ENCODE results near the gene TAPBP.
A peak's percentile ranks its signal among the peaks of the same experiment; 100 is the strongest.

TAPBP gene

GRCh38 chr6:33319939-33320314 is 6.0 kb upstream of the TAPBP start:
- no peak for DNase-seq (ENCODE audit: low read depth)

GRCh38 chr6:33318426-33319073 is 4.7 kb upstream of the TAPBP start:
- DNase-seq (ENCODE audit: low read depth) = no peak

GRCh38 chr6:33317669-33318425 is 4.0 kb upstream of the TAPBP start, which contains the start of gene ZBTB22:
Gene ZBTB22, minus strand, starts transcription at chr6:33317744. Its CDS starts 828 bp downstream, at chr6:33316916.
- peak; percentile 98 for DNase-seq (ENCODE audit: low read depth)

GRCh38 chr6:33317419-33317668 is 3.5 kb upstream of the TAPBP start:
- DNase-seq (ENCODE audit: low read depth) = no peak

DNA sequence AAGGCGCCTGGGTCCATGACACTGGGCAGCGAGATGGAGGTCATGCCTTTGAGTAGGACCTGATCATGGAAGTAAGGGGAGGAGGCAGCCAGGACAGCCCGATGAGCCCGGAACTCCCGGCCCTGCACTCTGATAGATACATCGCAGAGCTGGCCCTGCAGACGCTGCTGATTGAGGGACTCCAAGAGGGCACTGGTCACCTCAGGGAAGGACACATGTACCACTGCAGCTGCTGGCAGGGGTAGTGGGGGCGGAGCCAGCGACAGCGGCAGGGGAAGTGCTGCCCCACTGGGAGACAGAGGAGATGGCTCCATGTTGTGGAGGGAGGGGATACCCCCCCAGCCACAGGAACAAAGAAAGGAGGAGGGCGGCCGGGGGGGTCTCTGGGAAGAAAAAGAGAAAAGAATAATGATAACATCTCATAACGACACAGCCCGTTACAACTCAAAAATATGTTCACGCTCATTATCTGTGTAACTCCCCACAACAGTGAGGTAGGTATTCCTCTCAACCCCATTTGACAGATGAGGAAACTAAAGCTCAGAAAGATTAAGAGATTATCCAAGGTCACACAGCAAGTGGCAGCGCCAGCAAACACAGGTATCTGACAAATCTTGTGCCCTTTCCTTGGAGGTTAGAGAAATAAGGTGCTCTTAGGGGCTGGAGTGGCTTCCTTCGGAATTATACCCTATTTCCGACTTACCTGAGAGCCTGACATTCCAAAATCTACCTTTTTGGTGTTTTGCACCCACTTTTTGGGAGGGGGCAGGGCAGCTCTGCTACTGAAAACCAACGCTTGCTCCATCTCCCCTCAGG is 2.9 kb upstream of the TAPBP start:
- DNase-seq (ENCODE audit: low read depth) = no peak

- no peak for DNase-seq (ENCODE audit: low read depth)
Measured at GRCh38 chr6:33315793-33316602, 2.1 kb upstream of the TAPBP start.

DNA sequence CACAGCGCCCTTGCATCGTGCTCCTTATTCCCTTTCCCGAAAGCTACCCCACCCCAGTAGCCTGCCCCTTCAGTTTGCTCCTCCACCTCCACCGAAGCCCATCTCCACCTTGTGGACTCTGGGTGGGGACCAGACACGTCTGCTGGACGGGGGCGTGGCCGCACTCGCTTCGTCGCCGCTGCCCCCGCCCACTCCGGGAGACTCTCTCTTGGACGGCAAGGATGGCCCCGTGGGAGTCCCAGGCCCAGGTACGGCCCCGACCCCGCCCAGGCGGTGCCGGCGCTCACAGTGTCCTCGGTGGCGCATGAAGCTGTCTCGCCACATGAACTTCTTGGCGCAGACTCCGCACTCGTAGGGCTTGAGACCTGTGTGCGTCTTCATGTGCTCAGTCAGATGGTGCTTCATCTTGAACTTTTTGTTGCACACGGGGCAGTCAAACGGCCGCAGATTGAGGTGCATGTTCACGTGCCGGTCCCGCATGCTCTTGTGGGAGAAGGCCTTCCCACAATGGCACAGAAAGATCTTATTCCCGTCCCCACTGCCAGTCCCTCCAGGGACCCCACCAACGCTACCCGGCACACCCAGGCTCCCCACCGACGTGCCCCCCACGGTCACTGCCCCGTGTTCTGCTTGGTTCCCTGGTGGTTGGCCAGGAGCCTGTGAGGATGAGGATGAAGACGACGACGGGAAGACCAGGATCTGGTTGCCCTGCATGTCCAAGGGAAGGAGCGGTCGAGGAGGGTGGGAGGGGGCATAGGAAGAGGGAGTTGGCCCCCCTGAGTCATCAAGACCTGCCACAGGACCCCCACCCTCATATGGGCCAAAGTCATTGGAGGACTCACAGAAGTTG is 1.3 kb upstream of the TAPBP start:
- DNase-seq (ENCODE audit: low read depth) = no peak

- DNase-seq (ENCODE audit: low read depth) = peak; percentile 77
Measured at GRCh38 chr6:33314515-33314942, 651 bp upstream of the TAPBP start.

- DNase-seq (ENCODE audit: low read depth) = no peak
Measured at GRCh38 chr6:33313105-33313708, 671 bp downstream of the TAPBP start.

- DNase-seq (ENCODE audit: low read depth) = peak; percentile 53
Measured at GRCh38 chr6:33312361-33313104, 1.3 kb downstream of the TAPBP start.

DNA sequence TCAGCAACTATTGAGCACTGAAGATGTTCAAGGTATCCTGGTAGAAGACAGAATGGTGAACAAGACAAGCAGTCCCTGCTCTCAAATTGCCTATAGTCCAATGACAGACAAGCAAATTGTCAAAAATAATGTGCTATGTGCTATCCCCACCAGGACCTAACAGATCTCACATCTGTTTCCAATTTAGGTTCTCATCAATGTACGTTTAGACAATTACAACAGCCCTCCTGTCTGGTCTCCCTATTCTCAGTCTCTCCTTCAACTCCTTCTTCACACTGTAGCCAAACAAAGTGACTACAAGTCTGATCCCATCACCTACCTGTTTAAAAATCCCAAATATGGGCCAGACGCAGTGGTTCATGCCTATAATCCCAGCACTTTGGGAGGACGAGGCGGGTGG is 7.5 kb downstream of the TAPBP start:
- DNase-seq (ENCODE audit: low read depth) = no peak

DNA sequence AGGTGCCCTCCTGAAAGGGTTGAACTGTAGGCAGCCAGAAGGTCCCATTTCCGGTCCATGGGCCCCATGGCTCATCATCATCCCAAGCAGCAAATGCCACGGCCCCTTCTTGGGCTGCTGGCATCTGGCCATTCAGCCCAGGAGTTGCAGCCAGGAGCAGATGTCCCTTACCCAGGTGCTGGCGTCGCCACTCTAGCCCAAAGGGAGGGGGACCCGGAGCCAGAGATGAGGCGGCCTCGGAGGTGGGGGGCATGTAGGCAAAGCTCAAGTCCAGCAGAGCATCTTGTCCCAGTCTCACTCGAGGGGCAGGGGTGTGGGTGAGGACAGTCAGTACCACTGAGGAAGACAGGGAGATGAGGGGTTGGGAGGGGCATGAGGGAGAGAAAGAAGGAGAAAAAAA is 8.8 kb downstream of the TAPBP start:
- DNase-seq (ENCODE audit: low read depth) = no peak

- no peak for DNase-seq (ENCODE audit: low read depth)
Measured at GRCh38 chr6:33304216-33304615, 9.7 kb downstream of the TAPBP start.

DNA sequence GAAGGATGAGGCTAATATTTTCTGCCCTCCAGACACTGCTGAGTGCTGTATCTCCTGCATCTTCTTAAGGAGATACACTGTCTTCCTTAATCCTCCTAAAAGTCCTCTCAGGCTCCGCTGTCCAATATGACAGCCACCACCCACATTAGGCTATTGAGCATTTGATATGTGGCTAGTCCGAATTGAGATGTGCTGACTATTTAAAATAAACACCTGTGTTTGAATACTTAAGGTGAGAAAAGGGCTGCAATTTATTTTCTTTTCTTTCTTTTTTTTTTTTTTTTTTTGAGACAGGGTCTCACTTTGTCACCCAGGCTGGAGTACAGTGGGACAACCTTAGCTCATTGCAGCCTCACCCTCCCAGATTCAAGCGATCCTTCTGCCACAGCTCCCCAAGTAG is 12.0 kb downstream of the TAPBP start:
- DNase-seq (ENCODE audit: low read depth) = no peak

DNA sequence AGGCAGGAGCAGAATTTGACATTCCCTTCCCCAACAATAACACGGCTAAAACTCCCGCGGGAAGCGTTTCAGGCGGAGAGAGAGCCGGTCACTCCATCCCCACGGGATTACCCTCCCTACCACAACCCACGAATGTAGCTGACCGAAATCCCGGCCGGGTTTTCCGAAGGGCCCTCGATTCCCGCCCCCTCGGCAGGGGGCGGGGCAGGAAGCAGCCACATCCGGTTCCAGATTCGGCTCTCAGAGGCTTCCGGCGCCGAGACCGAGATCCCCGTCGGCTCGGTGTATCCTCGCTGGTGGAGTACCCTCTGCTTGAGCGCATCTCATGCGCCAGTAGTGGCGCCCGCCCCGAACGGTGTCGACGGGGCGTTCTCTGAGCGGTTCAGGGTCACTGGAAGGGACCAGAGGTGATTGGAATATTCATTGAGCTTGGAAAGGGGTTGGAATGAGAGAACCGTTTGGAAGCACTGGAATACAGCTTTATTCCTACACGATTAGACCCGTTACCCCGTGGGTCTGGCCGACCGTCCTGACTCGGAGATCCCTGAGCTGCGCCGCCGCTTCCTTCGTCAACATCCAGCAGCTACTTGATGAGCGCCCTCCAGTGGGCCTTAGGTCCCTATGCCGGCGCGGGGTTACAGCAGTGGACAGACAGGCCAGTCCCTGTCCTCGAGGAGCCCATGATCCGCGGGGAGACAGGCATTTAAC is 14.5 kb downstream of the TAPBP start:
- DNase-seq (ENCODE audit: low read depth) = peak; percentile 91

DNA sequence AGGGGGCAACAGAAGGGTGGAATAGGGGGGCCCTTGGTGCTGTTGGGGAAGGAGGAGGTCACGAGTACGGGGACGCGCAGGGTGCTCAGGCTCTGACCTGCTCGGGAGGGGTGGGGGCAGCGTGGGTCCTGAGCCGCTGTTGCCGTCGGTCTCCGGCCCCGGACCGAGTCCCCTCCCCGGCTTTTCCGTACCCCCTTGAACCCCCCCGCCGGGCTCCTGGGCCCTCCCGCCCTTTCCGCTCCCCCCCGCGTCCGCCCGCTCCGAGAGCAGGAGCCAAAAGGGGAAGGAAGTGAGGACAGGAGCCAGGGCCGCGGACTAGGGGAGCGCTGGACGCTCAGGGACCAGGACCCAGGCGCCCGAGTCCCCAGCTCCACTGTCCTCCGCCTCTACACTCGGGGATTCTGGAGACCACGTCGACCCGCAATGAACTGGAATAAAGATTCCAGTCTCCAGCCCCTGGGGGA is 15.1 kb downstream of the TAPBP start, which contains the start of gene RGL2:
Gene RGL2, minus strand, starts transcription at position 170 of the 464 bp plus-strand sequence. CDS start 332 bp downstream, outside the sequence.
- peak; percentile 78 for DNase-seq (ENCODE audit: low read depth)

DNA sequence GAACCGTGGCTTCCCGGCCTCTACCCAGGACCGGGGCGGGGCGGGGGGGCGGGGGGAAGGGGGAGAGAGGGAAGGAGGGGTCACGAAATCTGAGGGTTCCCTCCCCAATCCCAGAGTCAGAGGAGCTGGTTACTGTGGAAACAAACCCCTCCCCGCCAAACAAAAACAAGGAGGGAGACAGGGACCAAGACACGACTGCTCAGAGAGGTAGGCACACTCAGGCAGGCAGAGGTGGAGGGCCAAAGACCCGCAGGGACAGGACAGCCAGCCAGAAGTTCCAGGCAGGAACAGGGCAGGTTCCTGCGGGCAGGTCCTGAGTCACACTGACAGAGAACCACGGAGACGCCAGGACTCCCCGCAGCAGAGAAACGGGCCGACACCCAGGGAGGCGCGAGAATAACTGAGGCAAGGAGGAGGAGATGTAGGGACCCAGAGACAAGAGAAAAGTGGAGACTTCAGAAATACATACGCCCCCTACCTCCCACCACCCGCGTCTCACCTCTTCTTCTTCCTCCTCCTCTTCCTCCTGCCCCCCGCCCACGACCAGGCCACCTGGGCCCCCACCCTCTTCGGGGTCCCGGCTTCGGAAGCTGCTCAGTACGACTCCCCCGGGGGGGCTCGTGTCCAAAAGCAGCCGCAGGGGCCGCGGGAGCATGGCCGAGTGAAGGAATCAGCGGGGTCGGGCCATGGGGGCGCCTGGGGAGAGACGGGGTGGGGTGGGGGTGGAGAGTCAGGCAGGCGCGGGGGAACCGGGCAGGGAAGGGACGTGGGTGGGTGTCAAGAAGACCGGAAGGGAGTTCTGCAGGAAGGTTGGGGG is 15.7 kb downstream of the TAPBP start:
- peak; percentile 89 for DNase-seq (ENCODE audit: low read depth)

GRCh38 chr6:33297406-33297955 is 16.4 kb downstream of the TAPBP start:
- no peak for DNase-seq (ENCODE audit: low read depth)

Data from fibroblast of gingiva (primary cell).